ENCODE measurements around the gene TMEM82. TPM values are rescaled to one million over a fixed set of nuclear protein-coding genes. Genes with fewer than 3 reads are reported as not detected.

Gene TMEM82
- total RNA-seq, 2 experiments from 2014 or later = not detected

GRCh38 chr1:15727866-15728534, 14.3 kb upstream of the TMEM82 start:
- DNase-seq (no peak), ATAC-seq (ENCODE audit: poor library complexity) (no peak)
- ChIA-PET CTCF (no interaction called here), POLR2A (no interaction called here)
- Histone ChIP-seq H3K27ac (ENCODE audit: low read depth in 1 of 2, low read length in 2 of 2) (no peak overlapping the region), H3K27me3 (ENCODE audit: control insufficient read depth in 1 of 2, insufficient read depth in 2 of 2, low read length in 2 of 2) (no peaks in the 10 kb centered on the region), H3K9me3 (ENCODE audit: control insufficient read depth in 1 of 2, insufficient read depth in 1 of 2, low read length in 2 of 2) (no peaks in the 10 kb centered on the region), H3K4me3 (ENCODE audit: low read length) (no peak overlapping the region), H3K4me1 (ENCODE audit: insufficient read depth, low read length) (no peaks in the 10 kb centered on the region), H3K36me3 (ENCODE audit: insufficient read depth, low read length) (peaks cover 83% of the 10 kb centered on the region)
- Mint-ChIP-seq H3K36me3 (ENCODE audit: low read depth) (peaks cover 48% of the 10 kb centered on the region), H3K27me3 (no peaks in the 10 kb centered on the region), H3K27ac (no peak overlapping the region), H3K9me3 (no peaks in the 10 kb centered on the region), H3K4me1 (ENCODE audit: low read depth) (no peaks in the 10 kb centered on the region), H3K4me3 (no peak overlapping the region)
- intact Hi-C loops (cut with DNase I, micrococcal nuclease) = no loop called here
- TF ChIP-seq CTCF (IDR thresholded peaks at IDR 0.05) = no peak

GRCh38 chr1:15728937-15729657, 13.2 kb upstream of the TMEM82 start:
- no peak for DNase-seq
- Mint-ChIP-seq H3K27me3 (no peaks in the 10 kb centered on the region), H3K36me3 (ENCODE audit: low read depth) (peaks cover 54% of the 10 kb centered on the region), H3K4me1 (ENCODE audit: low read depth) (no peaks in the 10 kb centered on the region), H3K9me3 (no peaks in the 10 kb centered on the region), H3K4me3 (peak overlapping the region; percentile 20), H3K27ac (no peak overlapping the region)
- H3K4me3 ChIP-seq (ENCODE audit: low read length) = no peak overlapping the region
- no peaks in the 10 kb centered on the region for H3K9me3 ChIP-seq (ENCODE audit: control insufficient read depth in 1 of 2, insufficient read depth in 1 of 2, low read length in 2 of 2)
- no peak for ATAC-seq (ENCODE audit: poor library complexity)
- H3K27ac ChIP-seq (ENCODE audit: low read depth in 1 of 2, low read length in 2 of 2) = no peak overlapping the region
- H3K4me1 ChIP-seq (ENCODE audit: insufficient read depth, low read length) = no peaks in the 10 kb centered on the region
- intact Hi-C loops (cut with DNase I, micrococcal nuclease) = no loop called here
- no peak for TF ChIP-seq CTCF (IDR thresholded peaks at IDR 0.05)
- CTCF ChIA-PET = no interaction called here
- peaks cover 82% of the 10 kb centered on the region for H3K36me3 ChIP-seq (ENCODE audit: insufficient read depth, low read length)
- POLR2A ChIA-PET = no interaction called here
- no peaks in the 10 kb centered on the region for H3K27me3 ChIP-seq (ENCODE audit: control insufficient read depth in 1 of 2, insufficient read depth in 2 of 2, low read length in 2 of 2)

GRCh38 chr1:15730423-15730822, 11.9 kb upstream of the TMEM82 start:
- H3K36me3 ChIP-seq (ENCODE audit: insufficient read depth, low read length) = peaks cover 75% of the 10 kb centered on the region
- no peaks in the 10 kb centered on the region for H3K27me3 ChIP-seq (ENCODE audit: control insufficient read depth in 1 of 2, insufficient read depth in 2 of 2, low read length in 2 of 2)
- intact Hi-C loops (cut with DNase I, micrococcal nuclease) = no loop called here
- Mint-ChIP-seq H3K4me1 (ENCODE audit: low read depth) (no peaks in the 10 kb centered on the region), H3K27ac (no peak overlapping the region), H3K27me3 (no peaks in the 10 kb centered on the region), H3K9me3 (no peaks in the 10 kb centered on the region), H3K36me3 (ENCODE audit: low read depth) (peaks cover 54% of the 10 kb centered on the region), H3K4me3 (no peak overlapping the region)
- no peaks in the 10 kb centered on the region for H3K9me3 ChIP-seq (ENCODE audit: control insufficient read depth in 1 of 2, insufficient read depth in 1 of 2, low read length in 2 of 2)
- H3K27ac ChIP-seq (ENCODE audit: low read depth in 1 of 2, low read length in 2 of 2) = no peak overlapping the region
- TF ChIP-seq CTCF (IDR thresholded peaks at IDR 0.05) = no peak
- CTCF ChIA-PET = no interaction called here
- ATAC-seq (ENCODE audit: poor library complexity) = no peak
- H3K4me1 ChIP-seq (ENCODE audit: insufficient read depth, low read length) = no peaks in the 10 kb centered on the region
- DNase-seq = no peak
- POLR2A ChIA-PET = no interaction called here
- H3K4me3 ChIP-seq (ENCODE audit: low read length) = no peak overlapping the region

Data from CD4-positive, alpha-beta T cell (primary cell).